Measurements from ENCODE around the gene CARD14.
"Not testable (repeated sequence)": the region's sequence is repeated elsewhere in the genome, so short reads cannot be mapped to it uniquely, and the experiment has no call there.

DNA sequence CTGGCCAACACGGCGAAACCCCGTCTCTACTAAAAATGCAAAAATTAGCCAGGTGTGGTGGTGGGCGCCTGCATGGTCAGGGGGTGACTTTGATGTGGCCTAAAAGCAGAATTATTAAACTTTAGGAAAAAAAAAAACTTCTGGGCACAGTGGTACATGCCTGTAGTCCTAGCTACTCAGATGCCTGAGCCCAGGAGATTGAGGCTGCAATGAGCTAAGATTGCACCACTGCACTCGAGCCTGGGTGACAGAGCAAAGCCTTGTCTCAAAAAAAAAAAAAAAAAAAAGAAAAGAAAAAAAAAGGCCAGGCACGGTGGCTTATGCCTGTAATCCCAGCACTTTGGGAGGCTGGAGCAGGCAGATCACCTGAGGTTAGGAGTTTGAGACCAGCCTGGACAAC lies 29.5 kb downstream of the CARD14 start:
- not testable (repeated sequence) for TF ChIP-seq REST (IDR thresholded peaks at IDR 0.05; ENCODE audit: insufficient read depth in 1 of 2, low read depth in 2 of 2, low read length in 1 of 2); POLR2AphosphoS5 (IDR thresholded peaks at IDR 0.05; ENCODE audit: low read depth, low read length); SIN3A (IDR thresholded peaks at IDR 0.05; ENCODE audit: borderline replicate concordance, insufficient read depth, low read depth, low read length); TCF7L2 (IDR thresholded peaks at IDR 0.05; ENCODE audit: low read depth, low read length)
- TF ChIP-seq, protein P1, sequence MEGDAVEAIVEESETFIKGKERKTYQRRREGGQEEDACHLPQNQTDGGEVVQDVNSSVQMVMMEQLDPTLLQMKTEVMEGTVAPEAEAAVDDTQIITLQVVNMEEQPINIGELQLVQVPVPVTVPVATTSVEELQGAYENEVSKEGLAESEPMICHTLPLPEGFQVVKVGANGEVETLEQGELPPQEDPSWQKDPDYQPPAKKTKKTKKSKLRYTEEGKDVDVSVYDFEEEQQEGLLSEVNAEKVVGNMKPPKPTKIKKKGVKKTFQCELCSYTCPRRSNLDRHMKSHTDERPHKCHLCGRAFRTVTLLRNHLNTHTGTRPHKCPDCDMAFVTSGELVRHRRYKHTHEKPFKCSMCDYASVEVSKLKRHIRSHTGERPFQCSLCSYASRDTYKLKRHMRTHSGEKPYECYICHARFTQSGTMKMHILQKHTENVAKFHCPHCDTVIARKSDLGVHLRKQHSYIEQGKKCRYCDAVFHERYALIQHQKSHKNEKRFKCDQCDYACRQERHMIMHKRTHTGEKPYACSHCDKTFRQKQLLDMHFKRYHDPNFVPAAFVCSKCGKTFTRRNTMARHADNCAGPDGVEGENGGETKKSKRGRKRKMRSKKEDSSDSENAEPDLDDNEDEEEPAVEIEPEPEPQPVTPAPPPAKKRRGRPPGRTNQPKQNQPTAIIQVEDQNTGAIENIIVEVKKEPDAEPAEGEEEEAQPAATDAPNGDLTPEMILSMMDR (IDR thresholded peaks at IDR 0.05) = not testable (repeated sequence)
